ENCODE measurements around the gene ITIH1.
"Not testable (repeated sequence)": the region's sequence is repeated elsewhere in the genome, so short reads cannot be mapped to it uniquely, and the experiment has no call there.

ITIH1 gene

GRCh38 chr3:52777127-52777958, at the start of gene ITIH1:
TSS of gene ITIH1 (plus strand) at chr3:52777599. CDS start at chr3:52777616, 17 bp downstream.
- no peak for DNase-seq (ENCODE audit: low read depth)

- not testable (repeated sequence) for DNase-seq (ENCODE audit: low read depth)
Observed at GRCh38 chr3:52728753-52729152, 48.6 kb upstream of the ITIH1 start.

GRCh38 chr3:52730681-52731080, 46.7 kb upstream of the ITIH1 start:
- DNase-seq (ENCODE audit: low read depth): no peak

- no peak for DNase-seq (ENCODE audit: low read depth)
Observed at GRCh38 chr3:52731590-52731989, 45.8 kb upstream of the ITIH1 start.

GRCh38 chr3:52733256-52733891, 44.0 kb upstream of the ITIH1 start:
- no peak for DNase-seq (ENCODE audit: low read depth)

GRCh38 chr3:52739730-52740129, 37.7 kb upstream of the ITIH1 start:
- no peak for DNase-seq (ENCODE audit: low read depth)

GRCh38 chr3:52742418-52743041, 34.9 kb upstream of the ITIH1 start:
- no peak for DNase-seq (ENCODE audit: low read depth)

GRCh38 chr3:52743152-52743551, 34.2 kb upstream of the ITIH1 start:
- no peak for DNase-seq (ENCODE audit: low read depth)

GRCh38 chr3:52743721-52744120, 33.7 kb upstream of the ITIH1 start:
- no peak for DNase-seq (ENCODE audit: low read depth)

GRCh38 chr3:52752045-52752660, 25.2 kb upstream of the ITIH1 start:
- DNase-seq (ENCODE audit: low read depth): no peak

GRCh38 chr3:52754373-52754772, 23.0 kb upstream of the ITIH1 start:
- no peak for DNase-seq (ENCODE audit: low read depth)

- DNase-seq (ENCODE audit: low read depth): no peak
Observed at GRCh38 chr3:52756141-52756540, 21.3 kb upstream of the ITIH1 start.

- no peak for DNase-seq (ENCODE audit: low read depth)
Observed at GRCh38 chr3:52763466-52763865, 13.9 kb upstream of the ITIH1 start.

- no peak for DNase-seq (ENCODE audit: low read depth)
Observed at GRCh38 chr3:52769786-52770455, 7.5 kb upstream of the ITIH1 start.

GRCh38 chr3:52770496-52771333, 6.7 kb upstream of the ITIH1 start, which contains the start of gene NEK4:
TSS of gene NEK4 (minus strand) at chr3:52770940. CDS start at chr3:52770746, 194 bp downstream.
- peak; percentile 77 for DNase-seq (ENCODE audit: low read depth)

- no peak for DNase-seq (ENCODE audit: low read depth)
Observed at GRCh38 chr3:52771334-52771681, 6.1 kb upstream of the ITIH1 start.

GRCh38 chr3:52771702-52772101, 5.7 kb upstream of the ITIH1 start:
- DNase-seq (ENCODE audit: low read depth): no peak

- DNase-seq (ENCODE audit: low read depth): no peak
Observed at GRCh38 chr3:52773361-52774065, 3.9 kb upstream of the ITIH1 start.

GRCh38 chr3:52774066-52774713, 3.2 kb upstream of the ITIH1 start:
- no peak for DNase-seq (ENCODE audit: low read depth)
